ENCODE data around the gene OPA1.

DNA sequence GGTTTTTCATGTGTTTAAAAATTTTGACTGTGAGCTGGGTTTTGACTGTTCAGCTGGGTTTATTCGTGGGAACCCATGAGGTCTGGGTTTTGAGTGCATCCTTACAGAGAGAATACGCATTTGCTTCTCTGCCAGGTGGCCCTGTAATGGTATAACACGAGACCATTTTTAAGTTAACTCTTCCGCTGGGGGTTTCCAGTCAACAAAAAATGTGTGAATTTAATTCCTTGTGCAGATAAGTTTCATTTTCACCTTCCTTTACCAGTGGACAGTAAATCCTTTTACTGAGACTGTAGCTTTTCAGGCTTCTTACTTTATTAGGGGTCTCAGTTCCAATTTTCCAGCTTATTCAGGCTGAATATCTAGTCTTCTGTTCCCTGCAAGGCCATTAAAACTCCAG is 149.6 kb downstream of the OPA1 start:
- TF ChIP-seq, protein P1, sequence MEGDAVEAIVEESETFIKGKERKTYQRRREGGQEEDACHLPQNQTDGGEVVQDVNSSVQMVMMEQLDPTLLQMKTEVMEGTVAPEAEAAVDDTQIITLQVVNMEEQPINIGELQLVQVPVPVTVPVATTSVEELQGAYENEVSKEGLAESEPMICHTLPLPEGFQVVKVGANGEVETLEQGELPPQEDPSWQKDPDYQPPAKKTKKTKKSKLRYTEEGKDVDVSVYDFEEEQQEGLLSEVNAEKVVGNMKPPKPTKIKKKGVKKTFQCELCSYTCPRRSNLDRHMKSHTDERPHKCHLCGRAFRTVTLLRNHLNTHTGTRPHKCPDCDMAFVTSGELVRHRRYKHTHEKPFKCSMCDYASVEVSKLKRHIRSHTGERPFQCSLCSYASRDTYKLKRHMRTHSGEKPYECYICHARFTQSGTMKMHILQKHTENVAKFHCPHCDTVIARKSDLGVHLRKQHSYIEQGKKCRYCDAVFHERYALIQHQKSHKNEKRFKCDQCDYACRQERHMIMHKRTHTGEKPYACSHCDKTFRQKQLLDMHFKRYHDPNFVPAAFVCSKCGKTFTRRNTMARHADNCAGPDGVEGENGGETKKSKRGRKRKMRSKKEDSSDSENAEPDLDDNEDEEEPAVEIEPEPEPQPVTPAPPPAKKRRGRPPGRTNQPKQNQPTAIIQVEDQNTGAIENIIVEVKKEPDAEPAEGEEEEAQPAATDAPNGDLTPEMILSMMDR (IDR thresholded peaks at IDR 0.05; ENCODE audit: low read length): no peak
- TF ChIP-seq EZH2 (optimal IDR thresholded peaks at IDR 0.05; ENCODE audit: low read depth, low read length): no peak
